ENCODE measurements around the gene DYRK3. TPM values are rescaled to one million over a fixed set of nuclear protein-coding genes. Genes with fewer than 3 reads are reported as not detected.
A peak's percentile ranks its signal among the peaks of the same experiment; 100 is the strongest.

DYRK3 gene
- total RNA-seq, 4 donors from 2014 or later = 2.2 to 4.7 (median 4.1) TPM

DNA sequence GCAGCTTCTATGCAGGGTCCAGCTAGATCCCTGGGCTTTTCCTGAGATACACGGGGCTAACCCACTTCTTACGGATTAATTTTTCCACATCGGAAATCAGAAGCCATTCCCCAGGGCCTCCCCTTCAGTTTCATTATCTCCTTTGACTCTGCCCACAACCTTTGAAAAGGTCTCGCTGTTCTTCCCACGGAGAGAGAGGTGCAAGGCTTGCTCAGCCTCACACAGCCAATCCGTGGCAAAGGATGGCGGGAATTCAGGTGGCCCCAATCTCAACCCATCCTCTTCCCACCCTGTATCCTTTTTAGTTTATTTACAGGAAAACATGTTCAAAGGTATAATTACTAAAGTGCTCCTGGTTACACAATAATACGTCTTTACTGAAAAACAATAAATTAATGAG is 48.7 kb downstream of the DYRK3 start:
- peak overlapping the region; percentile 77 for H3K4me3 ChIP-seq
- WGBS = 61% methylated on average over 8 of the region's 8 CpGs
- peaks cover 35% of the 10 kb centered on the region for H3K4me1 ChIP-seq
- no peak overlapping the region for H3K27ac ChIP-seq
- no peaks in the 10 kb centered on the region for H3K27me3 ChIP-seq
- H3K9me3 ChIP-seq = no peaks in the 10 kb centered on the region
- H3K36me3 ChIP-seq = no peaks in the 10 kb centered on the region
- DNase-seq (ENCODE audit: low spot score in 2 of 2) = peak in 1 of 2 donors; percentile 46
- no peak for TF ChIP-seq EP300 (IDR thresholded peaks at IDR 0.05)
- TF ChIP-seq, protein P1, sequence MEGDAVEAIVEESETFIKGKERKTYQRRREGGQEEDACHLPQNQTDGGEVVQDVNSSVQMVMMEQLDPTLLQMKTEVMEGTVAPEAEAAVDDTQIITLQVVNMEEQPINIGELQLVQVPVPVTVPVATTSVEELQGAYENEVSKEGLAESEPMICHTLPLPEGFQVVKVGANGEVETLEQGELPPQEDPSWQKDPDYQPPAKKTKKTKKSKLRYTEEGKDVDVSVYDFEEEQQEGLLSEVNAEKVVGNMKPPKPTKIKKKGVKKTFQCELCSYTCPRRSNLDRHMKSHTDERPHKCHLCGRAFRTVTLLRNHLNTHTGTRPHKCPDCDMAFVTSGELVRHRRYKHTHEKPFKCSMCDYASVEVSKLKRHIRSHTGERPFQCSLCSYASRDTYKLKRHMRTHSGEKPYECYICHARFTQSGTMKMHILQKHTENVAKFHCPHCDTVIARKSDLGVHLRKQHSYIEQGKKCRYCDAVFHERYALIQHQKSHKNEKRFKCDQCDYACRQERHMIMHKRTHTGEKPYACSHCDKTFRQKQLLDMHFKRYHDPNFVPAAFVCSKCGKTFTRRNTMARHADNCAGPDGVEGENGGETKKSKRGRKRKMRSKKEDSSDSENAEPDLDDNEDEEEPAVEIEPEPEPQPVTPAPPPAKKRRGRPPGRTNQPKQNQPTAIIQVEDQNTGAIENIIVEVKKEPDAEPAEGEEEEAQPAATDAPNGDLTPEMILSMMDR (IDR thresholded peaks at IDR 0.05) = no peak
- TF ChIP-seq POLR2A (IDR thresholded peaks at IDR 0.05) = no peak
- no peak for TF ChIP-seq POLR2AphosphoS5 (IDR thresholded peaks at IDR 0.05)

DNA sequence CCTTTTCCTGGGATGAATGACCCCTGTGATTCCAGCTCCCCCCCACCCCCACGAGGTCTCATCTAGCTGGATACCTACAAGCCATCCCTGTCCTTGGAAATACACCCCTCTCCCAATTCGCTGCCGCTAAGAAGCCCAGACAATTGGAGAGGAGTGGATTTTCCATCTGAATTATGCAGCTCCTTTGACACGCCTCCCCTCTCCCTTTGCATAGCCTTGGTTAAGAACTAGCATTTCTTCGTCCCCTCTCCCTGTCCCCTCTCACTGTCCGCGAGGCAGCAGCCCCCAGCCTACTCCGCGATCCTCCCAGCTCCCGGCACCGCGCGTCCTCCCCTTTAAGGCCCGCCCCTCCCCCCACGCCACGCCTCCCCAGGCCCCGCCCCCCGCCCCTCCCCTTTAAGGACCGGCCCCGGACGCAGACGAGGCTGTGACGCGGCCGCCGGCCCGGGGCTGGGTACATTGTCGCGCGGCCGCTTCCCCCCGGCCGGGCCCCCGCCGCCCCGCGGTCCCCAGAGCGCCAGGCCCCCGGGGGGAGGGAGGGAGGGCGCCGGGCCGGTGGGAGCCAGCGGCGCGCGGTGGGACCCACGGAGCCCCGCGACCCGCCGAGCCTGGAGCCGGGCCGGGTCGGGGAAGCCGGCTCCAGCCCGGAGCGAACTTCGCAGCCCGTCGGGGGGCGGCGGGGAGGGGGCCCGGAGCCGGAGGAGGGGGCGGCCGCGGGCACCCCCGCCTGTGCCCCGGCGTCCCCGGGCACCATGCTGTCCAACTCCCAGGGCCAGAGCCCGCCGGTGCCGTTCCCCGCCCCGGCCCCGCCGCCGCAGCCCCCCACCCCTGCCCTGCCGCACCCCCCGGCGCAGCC is 49.4 kb downstream of the DYRK3 start, which contains the start of gene MAPKAPK2:
TSS of gene MAPKAPK2 (plus strand) at position 428 of the 856 bp plus-strand sequence. CDS start at position 753, 325 bp downstream.
- Histone ChIP-seq H3K27me3 (no peaks in the 10 kb centered on the region), H3K4me3 (peak within 1 kb of the TSS; percentile 77), H3K27ac (peak within 1 kb of the TSS; percentile 99), H3K9me3 (no peaks in the 10 kb centered on the region), H3K36me3 (no peaks in the 10 kb centered on the region), H3K4me1 (peaks cover 42% of the 10 kb centered on the region)
- DNase-seq (ENCODE audit: low spot score in 2 of 2) = peak; percentile 88 to 93
- 0% methylated on average over 7 of the region's 82 CpGs for WGBS
- TF ChIP-seq POLR2A (IDR thresholded peaks at IDR 0.05) (peak in 1 of 2 donors; percentile 39), EP300 (IDR thresholded peaks at IDR 0.05) (no peak), POLR2AphosphoS5 (IDR thresholded peaks at IDR 0.05) (no peak)
- TF ChIP-seq, protein P1 (IDR thresholded peaks at IDR 0.05) = no peak

DNA sequence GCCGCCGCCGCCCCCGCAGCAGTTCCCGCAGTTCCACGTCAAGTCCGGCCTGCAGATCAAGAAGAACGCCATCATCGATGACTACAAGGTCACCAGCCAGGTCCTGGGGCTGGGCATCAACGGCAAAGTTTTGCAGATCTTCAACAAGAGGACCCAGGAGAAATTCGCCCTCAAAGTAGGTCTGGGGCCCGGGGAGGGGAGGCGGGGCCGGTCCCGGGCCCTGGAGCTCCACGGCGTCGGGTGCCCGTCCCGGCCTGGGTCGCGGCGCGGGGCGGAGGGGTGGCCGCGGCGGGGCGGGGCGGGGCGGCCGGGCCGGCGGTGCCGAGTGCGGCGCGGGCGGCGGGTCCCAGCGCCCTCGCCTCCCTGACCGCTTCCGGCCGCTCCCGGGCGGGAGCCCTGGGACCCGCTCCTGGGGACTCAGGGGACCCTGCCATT is 50.0 kb downstream of the DYRK3 start:
- Histone ChIP-seq H3K4me1 (peaks cover 49% of the 10 kb centered on the region), H3K27me3 (no peaks in the 10 kb centered on the region), H3K27ac (peak overlapping the region; percentile 99), H3K4me3 (peak overlapping the region; percentile 77), H3K9me3 (no peaks in the 10 kb centered on the region), H3K36me3 (no peaks in the 10 kb centered on the region)
- WGBS = 0% methylated on average over 26 of the region's 48 CpGs
- TF ChIP-seq EP300 (IDR thresholded peaks at IDR 0.05) (no peak), POLR2A (IDR thresholded peaks at IDR 0.05) (no peak), POLR2AphosphoS5 (IDR thresholded peaks at IDR 0.05) (no peak)
- TF ChIP-seq, protein P1 (IDR thresholded peaks at IDR 0.05) = no peak
- DNase-seq (ENCODE audit: low spot score in 2 of 2) = no peak

DNA sequence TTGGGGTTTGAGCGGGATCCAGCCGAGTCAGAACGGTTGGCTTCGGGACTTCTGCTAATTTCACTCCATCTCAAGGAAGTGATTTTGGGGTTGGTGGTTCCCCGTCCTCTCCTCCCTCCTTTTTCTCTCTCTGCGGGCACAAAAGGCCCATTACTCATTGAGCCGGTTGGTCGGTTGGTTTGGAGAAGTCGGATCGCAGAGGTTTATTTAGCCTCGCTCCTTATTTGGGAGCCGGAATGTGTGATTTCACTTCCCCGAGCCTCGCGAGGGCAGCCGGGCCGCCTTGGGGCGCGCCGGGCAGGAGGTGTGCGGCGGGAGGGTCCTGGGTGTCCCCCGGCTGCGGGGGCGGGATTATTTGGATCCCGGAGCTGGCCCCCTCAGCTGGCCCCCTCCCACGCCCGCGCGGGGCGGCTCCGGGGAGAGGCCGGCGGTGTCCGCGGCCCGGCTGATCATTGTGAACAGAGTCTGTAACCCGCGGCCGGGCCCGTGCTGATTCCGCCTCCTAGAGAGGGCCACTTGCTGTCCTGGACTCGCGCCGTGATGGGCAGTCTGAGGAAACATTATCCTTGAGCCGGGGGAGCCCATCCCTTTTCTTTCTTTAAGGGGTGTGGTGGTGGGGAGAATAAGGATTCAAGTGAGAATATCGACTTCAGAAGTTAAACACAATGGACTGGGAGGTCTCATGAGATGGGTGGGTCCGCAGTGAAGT is 50.6 kb downstream of the DYRK3 start:
- Histone ChIP-seq H3K4me3 (peak overlapping the region; percentile 77), H3K27ac (peak overlapping the region; percentile 99), H3K4me1 (peaks cover 54% of the 10 kb centered on the region), H3K27me3 (no peaks in the 10 kb centered on the region), H3K9me3 (no peaks in the 10 kb centered on the region), H3K36me3 (no peaks in the 10 kb centered on the region)
- no peak for TF ChIP-seq EP300 (IDR thresholded peaks at IDR 0.05)
- TF ChIP-seq POLR2AphosphoS5 (IDR thresholded peaks at IDR 0.05) = no peak
- peak in 1 of 2 donors; percentile 41 for TF ChIP-seq POLR2A (IDR thresholded peaks at IDR 0.05)
- TF ChIP-seq, protein P1 (IDR thresholded peaks at IDR 0.05) = no peak
- peak in 1 of 2 donors; percentile 87 for DNase-seq (ENCODE audit: low spot score in 2 of 2)
- 1% methylated on average over 41 of the region's 48 CpGs for WGBS
